ENCODE measurements around the gene PLEKHF1.

PLEKHF1 gene

DNA sequence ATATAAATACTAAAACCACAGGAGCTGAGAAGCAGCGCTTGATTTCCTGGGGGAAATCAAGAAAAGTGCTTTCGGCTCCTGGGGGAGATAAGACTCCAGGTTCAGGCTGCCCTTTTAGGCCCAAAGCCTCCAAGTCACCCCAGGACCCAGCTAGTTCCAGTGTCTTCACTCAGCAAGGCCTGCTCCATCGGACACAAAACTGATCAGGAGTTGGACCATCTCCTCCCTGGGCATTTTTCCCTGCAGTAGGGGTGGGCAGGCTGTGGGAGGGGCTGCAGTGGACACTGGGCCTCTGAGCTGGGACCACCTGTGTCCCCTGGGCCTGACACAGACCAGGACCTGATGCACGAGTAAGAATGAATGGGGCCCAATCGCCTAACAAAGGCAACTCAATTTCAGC lies 34.6 kb downstream of the PLEKHF1 start:
- H4K20me1 ChIP-seq (ENCODE audit: control insufficient read depth, insufficient read depth, low read depth, low read length): no peaks in the 10 kb centered on the region
- no peaks in the 10 kb centered on the region for H3K79me2 ChIP-seq (ENCODE audit: control insufficient read depth, low read length)
- no peak overlapping the region for H3K4me2 ChIP-seq (ENCODE audit: low read length)
- H3F3A ChIP-seq (ENCODE audit: control insufficient read depth, insufficient read depth): no peaks in the 10 kb centered on the region
- no peaks in the 10 kb centered on the region for H3K9me2 ChIP-seq (replicated peaks; ENCODE audit: control insufficient read depth, low read length)
- TF ChIP-seq, protein P1, sequence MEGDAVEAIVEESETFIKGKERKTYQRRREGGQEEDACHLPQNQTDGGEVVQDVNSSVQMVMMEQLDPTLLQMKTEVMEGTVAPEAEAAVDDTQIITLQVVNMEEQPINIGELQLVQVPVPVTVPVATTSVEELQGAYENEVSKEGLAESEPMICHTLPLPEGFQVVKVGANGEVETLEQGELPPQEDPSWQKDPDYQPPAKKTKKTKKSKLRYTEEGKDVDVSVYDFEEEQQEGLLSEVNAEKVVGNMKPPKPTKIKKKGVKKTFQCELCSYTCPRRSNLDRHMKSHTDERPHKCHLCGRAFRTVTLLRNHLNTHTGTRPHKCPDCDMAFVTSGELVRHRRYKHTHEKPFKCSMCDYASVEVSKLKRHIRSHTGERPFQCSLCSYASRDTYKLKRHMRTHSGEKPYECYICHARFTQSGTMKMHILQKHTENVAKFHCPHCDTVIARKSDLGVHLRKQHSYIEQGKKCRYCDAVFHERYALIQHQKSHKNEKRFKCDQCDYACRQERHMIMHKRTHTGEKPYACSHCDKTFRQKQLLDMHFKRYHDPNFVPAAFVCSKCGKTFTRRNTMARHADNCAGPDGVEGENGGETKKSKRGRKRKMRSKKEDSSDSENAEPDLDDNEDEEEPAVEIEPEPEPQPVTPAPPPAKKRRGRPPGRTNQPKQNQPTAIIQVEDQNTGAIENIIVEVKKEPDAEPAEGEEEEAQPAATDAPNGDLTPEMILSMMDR (IDR thresholded peaks at IDR 0.05; ENCODE audit: low read depth, low read length, poor library complexity, severe bottlenecking): no peak
- no peak for TF ChIP-seq EZH2phosphoT487 (IDR thresholded peaks at IDR 0.05; ENCODE audit: borderline replicate concordance, low read length)
- H3K9me3 ChIP-seq (ENCODE audit: control insufficient read depth, insufficient read depth, low read length): peaks cover 10% of the 10 kb centered on the region; the same call in 1 of the 2 replicates
- H3K4me3 ChIP-seq (ENCODE audit: low read length): no peak overlapping the region
- H3K36me3 ChIP-seq (ENCODE audit: control insufficient read depth, low read length): 0 out of 2 replicates have a peak, but pooled peaks cover under 1% of the 10 kb centered on the region
- no peaks in the 10 kb centered on the region for H3K4me1 ChIP-seq (ENCODE audit: control insufficient read depth, low read length)
- H3K27me3 ChIP-seq (ENCODE audit: control insufficient read depth, low read length): no peaks in the 10 kb centered on the region
- no peak overlapping the region for H3K27ac ChIP-seq (ENCODE audit: low read depth, low read length)

DNA sequence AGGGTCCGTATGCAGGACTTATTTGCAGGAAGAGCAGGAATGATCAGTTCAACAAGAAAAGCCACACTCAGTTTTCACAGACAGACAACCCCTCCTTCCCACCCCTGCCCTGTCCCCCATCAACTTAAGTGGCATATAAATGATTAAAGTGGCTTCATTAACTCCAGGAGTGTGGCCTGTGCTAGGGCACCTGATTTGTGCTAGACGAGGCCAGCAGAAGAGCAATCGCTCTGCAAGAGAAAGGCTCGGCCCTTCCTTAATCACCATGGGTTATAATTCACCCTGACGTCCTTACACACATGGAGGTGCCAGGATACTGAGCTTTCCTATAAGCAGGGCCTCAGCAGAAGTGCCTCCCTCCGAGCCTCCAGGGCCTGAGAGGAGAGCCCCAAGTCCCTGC lies 35.2 kb downstream of the PLEKHF1 start:
- TF ChIP-seq, protein P1 (IDR thresholded peaks at IDR 0.05; ENCODE audit: low read depth, low read length, poor library complexity, severe bottlenecking): no peak
- TF ChIP-seq EZH2phosphoT487 (IDR thresholded peaks at IDR 0.05; ENCODE audit: borderline replicate concordance, low read length): no peak

DNA sequence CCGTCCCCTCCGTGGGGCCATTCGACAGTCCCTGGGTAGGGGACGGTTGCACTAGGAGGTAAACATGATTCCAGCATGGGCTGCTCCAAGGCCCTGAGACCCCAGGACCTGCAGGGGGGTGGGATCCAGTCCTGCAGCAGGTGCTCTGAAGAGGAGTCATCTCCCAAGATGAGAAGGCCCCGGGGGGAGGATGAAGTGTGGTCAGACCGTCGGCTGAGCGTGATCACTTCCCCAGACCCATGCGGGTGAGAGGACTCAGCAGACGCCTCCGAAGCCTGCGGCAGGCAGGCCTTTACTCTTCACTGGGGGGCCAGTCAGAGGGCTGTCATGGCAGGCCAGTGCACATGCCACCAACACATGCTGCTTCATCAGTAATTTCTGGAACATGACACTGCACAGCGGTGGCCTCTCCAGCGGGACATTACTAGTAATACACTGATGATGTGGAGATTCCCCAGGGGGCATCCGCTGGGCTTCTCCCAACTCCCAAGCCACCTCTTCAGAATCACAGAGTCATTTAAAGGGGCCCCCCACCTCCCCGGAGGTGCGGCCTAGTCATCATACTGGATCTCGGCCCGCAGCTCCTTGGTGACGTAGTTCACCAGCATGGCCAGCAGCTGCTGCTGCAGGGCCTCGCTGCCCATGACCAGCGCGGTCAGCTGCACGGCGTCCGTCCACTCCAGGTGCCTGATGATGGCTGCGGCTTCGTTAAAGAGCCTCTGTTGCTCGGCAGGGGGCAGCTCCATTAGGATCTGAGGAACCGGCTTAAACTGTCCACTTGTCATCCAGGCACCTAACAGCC lies 37.1 kb downstream of the PLEKHF1 start:
- Histone ChIP-seq H3F3A (ENCODE audit: control insufficient read depth, insufficient read depth) (no peaks in the 10 kb centered on the region), H3K36me3 (ENCODE audit: control insufficient read depth, low read length) (0 out of 2 replicates have a peak, but pooled peaks cover 3% of the 10 kb centered on the region), H3K27ac (ENCODE audit: low read depth, low read length) (no peak overlapping the region), H3K4me3 (ENCODE audit: low read length) (no peak overlapping the region), H3K4me2 (ENCODE audit: low read length) (no peak overlapping the region), H4K20me1 (ENCODE audit: control insufficient read depth, insufficient read depth, low read depth, low read length) (no peaks in the 10 kb centered on the region), H3K27me3 (ENCODE audit: control insufficient read depth, low read length) (no peaks in the 10 kb centered on the region), H3K4me1 (ENCODE audit: control insufficient read depth, low read length) (no peaks in the 10 kb centered on the region), H3K9me3 (ENCODE audit: control insufficient read depth, insufficient read depth, low read length) (no peaks in the 10 kb centered on the region), H3K79me2 (ENCODE audit: control insufficient read depth, low read length) (no peaks in the 10 kb centered on the region), H3K9me2 (replicated peaks; ENCODE audit: control insufficient read depth, low read length) (no peaks in the 10 kb centered on the region)
- TF ChIP-seq EZH2phosphoT487 (IDR thresholded peaks at IDR 0.05; ENCODE audit: borderline replicate concordance, low read length): no peak
- TF ChIP-seq, protein P1 (IDR thresholded peaks at IDR 0.05; ENCODE audit: low read depth, low read length, poor library complexity, severe bottlenecking): no peak

More for the DNA sequence above, 35.2 kb downstream of the PLEKHF1 start:
- Histone ChIP-seq H3K4me1 (ENCODE audit: control insufficient read depth, low read length) (no peaks in the 10 kb centered on the region), H3K9me3 (ENCODE audit: control insufficient read depth, insufficient read depth, low read length) (peaks cover 10% of the 10 kb centered on the region; the same call in 1 of the 2 replicates), H3K79me2 (ENCODE audit: control insufficient read depth, low read length) (no peaks in the 10 kb centered on the region), H3K27me3 (ENCODE audit: control insufficient read depth, low read length) (no peaks in the 10 kb centered on the region), H3K36me3 (ENCODE audit: control insufficient read depth, low read length) (0 out of 2 replicates have a peak, but pooled peaks cover 3% of the 10 kb centered on the region), H4K20me1 (ENCODE audit: control insufficient read depth, insufficient read depth, low read depth, low read length) (no peaks in the 10 kb centered on the region), H3K4me3 (ENCODE audit: low read length) (no peak overlapping the region), H3K27ac (ENCODE audit: low read depth, low read length) (no peak overlapping the region), H3K9me2 (replicated peaks; ENCODE audit: control insufficient read depth, low read length) (no peaks in the 10 kb centered on the region), H3F3A (ENCODE audit: control insufficient read depth, insufficient read depth) (no peaks in the 10 kb centered on the region), H3K4me2 (ENCODE audit: low read length) (no peak overlapping the region)

All from DOHH2 (cell line).